ENCODE measurements around the gene ASB3. TPM values are rescaled to one million over a fixed set of nuclear protein-coding genes. Genes with fewer than 3 reads are reported as not detected.

ASB3 gene
- total and polyA plus RNA-seq, 9 donors: 9.6 to 24.8 (median 19.0) TPM

GRCh38 chr2:53785366-53785765 is 1.4 kb downstream of the ASB3 start:
- no peaks in the 10 kb centered on the region for H3K9me3 ChIP-seq
- peak overlapping the region; percentile 76 for H3K4me3 ChIP-seq
- H3K36me3 ChIP-seq: no peaks in the 10 kb centered on the region
- H3K27me3 ChIP-seq: no peaks in the 10 kb centered on the region
- WGBS, 3 donors: 45 to 54% (median 52%) methylated on average over 11 of the region's 11 CpGs
- H3K4me1 ChIP-seq (ENCODE audit: insufficient read depth): peaks cover 10% of the 10 kb centered on the region
- no peak for TF ChIP-seq POLR2A (IDR thresholded peaks at IDR 0.05)
- TF ChIP-seq EP300 (IDR thresholded peaks at IDR 0.05): no peak
- no peak for TF ChIP-seq CTCF (IDR thresholded peaks at IDR 0.05)
- DNase-seq: no peak
- H3K27ac ChIP-seq: no peak overlapping the region
- intact Hi-C loops (cut with DNase I): no loop called here

- H3K4me1 ChIP-seq (ENCODE audit: insufficient read depth): peaks cover 10% of the 10 kb centered on the region
- TF ChIP-seq CTCF (IDR thresholded peaks at IDR 0.05): no peak
- no peak for TF ChIP-seq POLR2A (IDR thresholded peaks at IDR 0.05)
- TF ChIP-seq EP300 (IDR thresholded peaks at IDR 0.05): no peak
- no peak for DNase-seq
- no peak overlapping the region for H3K27ac ChIP-seq
- H3K4me3 ChIP-seq: no peak overlapping the region
- no peaks in the 10 kb centered on the region for H3K9me3 ChIP-seq
- intact Hi-C loops (cut with DNase I): loop anchor here in 1 of 4 donors (5.0 kb wide), 1 partner anchor 1503 kb away; no protein-coding TSS in a partner anchor
- no peaks in the 10 kb centered on the region for H3K27me3 ChIP-seq
- no peaks in the 10 kb centered on the region for H3K36me3 ChIP-seq
These were observed 2.3 kb downstream of the ASB3 start for GRCh38 chr2:53784436-53784835.

- Histone ChIP-seq H3K36me3 (no peaks in the 10 kb centered on the region), H3K27me3 (no peaks in the 10 kb centered on the region), H3K27ac (no peak overlapping the region), H3K4me1 (ENCODE audit: insufficient read depth) (peaks cover 8% of the 10 kb centered on the region), H3K9me3 (no peaks in the 10 kb centered on the region), H3K4me3 (no peak overlapping the region)
- 74 to 80% (median 78%) methylated on average over 8 of the region's 8 CpGs for WGBS, 3 donors
- intact Hi-C loops (cut with DNase I): loop anchor here in 1 of 4 donors (5.0 kb wide), 1 partner anchor 1505 kb away; no protein-coding TSS in a partner anchor
- DNase-seq: no peak
- TF ChIP-seq CTCF (IDR thresholded peaks at IDR 0.05) (no peak), POLR2A (IDR thresholded peaks at IDR 0.05) (no peak), EP300 (IDR thresholded peaks at IDR 0.05) (no peak)
These were observed 4.1 kb downstream of the ASB3 start for GRCh38 chr2:53782676-53783075.

GRCh38 chr2:53780056-53780455 is 6.7 kb downstream of the ASB3 start:
- DNase-seq: no peak
- 93 to 96% (median 95%) methylated on average over 4 of the region's 4 CpGs for WGBS, 3 donors
- TF ChIP-seq CTCF (IDR thresholded peaks at IDR 0.05): no peak
- no peak for TF ChIP-seq EP300 (IDR thresholded peaks at IDR 0.05)
- no peak for TF ChIP-seq POLR2A (IDR thresholded peaks at IDR 0.05)
- no peaks in the 10 kb centered on the region for H3K9me3 ChIP-seq
- no peak overlapping the region for H3K4me3 ChIP-seq
- intact Hi-C loops (cut with DNase I): loop anchor here in 1 of 4 donors (5.0 kb wide), 1 partner anchor 1507 kb away; no protein-coding TSS in a partner anchor
- no peaks in the 10 kb centered on the region for H3K36me3 ChIP-seq
- no peaks in the 10 kb centered on the region for H3K27me3 ChIP-seq
- peaks cover 6% of the 10 kb centered on the region for H3K4me1 ChIP-seq (ENCODE audit: insufficient read depth)
- H3K27ac ChIP-seq: no peak overlapping the region

Data from ovary (tissue), 9 donors.